NCI-H1105 treated with DMSO at 0.1 percent for 48 hours (cell line): ENCODE results near the gene GP1BB.
"Not testable (repeated sequence)": the region's sequence is repeated elsewhere in the genome, so short reads cannot be mapped to it uniquely, and the experiment has no call there.

ENCODE experiments used
- DNase-seq: peaks from one replicate; lab custom pipeline; 2025; lab: John Stamatoyannopoulos, UW

GP1BB gene

DNA sequence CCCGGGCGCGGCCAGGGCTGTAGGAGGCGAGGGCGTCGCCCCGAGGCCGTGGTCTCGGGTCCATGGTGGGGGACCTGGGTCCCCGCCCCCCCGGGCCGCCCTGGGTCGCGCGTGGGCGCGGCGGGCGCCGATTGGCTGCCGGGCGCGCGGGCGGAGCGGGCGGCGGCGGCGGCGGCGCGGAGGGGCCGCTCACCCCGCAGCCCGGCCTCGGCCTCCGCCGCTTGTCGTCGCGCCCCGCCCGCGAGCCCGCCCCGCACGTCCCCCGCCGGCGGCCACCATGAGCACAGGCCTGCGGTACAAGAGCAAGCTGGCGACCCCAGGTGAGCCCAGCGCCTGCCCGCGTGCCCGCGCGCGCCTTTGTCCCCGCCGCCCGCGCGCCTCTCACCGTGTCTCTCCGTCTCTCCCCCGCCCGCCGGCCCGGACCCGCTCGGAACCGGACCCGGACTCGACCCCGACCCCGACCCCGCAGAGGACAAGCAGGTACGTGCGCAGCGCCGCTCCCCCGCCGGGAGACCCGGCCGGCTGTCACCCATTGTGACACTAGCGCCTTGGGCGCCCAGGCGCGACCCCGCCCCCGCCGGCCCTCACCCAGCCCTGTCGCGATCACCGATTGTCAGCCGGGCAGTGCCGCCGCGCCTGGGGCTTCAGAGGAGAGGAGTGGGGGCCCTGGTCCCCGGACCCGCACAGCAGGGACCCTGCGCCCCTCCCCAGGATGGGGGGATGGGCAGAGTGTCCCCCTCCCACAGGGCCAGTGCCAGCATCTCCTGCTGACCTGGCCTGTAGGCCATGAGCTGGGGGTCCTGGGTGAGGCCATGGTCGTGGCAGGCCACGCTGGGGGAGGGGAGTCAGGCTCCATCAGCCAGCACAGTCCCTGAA lies 8.8 kb upstream of the GP1BB start, which contains the start of gene SEPTIN5:
TSS of gene SEPTIN5 (plus strand) at position 192 of the 876 bp plus-strand sequence. CDS start at position 278, 86 bp downstream.
- no peak for DNase-seq

DNA sequence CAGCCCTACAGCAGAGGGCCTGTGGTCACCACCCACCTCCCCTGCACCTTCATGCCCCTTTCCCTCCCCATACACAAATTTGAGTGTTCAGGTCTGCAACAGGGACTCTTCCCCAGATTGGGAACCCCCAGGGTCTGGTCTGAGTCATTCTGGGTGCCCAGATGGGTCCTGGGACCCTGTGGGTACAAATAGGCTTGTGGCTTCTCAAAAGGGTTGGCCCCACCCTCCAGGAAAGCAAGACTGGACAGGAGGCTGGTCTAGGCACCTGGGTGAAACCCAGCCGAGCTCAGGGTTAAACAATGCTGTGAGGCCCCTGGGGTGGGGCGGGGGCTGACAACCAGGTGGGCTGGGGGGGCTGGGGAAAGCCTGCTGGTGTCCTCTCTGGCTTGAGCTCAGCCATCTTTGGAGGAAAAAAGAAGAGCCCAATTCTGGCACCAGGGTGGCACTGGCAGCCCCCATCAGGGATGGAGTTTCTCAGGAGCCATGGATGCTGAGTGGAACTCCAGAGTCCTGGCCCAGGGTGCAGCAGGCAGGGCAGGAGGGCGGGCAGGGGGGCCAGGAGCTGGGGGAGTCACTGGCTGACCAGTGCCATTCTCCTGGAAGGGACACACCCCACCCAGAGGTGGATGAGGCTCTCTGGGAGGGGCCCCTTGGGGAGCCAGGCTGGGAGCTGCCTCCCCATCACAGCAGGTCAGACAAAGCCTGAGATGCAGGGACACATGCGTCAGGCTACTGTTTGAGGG lies 8.0 kb upstream of the GP1BB start:
- no peak for DNase-seq

DNA sequence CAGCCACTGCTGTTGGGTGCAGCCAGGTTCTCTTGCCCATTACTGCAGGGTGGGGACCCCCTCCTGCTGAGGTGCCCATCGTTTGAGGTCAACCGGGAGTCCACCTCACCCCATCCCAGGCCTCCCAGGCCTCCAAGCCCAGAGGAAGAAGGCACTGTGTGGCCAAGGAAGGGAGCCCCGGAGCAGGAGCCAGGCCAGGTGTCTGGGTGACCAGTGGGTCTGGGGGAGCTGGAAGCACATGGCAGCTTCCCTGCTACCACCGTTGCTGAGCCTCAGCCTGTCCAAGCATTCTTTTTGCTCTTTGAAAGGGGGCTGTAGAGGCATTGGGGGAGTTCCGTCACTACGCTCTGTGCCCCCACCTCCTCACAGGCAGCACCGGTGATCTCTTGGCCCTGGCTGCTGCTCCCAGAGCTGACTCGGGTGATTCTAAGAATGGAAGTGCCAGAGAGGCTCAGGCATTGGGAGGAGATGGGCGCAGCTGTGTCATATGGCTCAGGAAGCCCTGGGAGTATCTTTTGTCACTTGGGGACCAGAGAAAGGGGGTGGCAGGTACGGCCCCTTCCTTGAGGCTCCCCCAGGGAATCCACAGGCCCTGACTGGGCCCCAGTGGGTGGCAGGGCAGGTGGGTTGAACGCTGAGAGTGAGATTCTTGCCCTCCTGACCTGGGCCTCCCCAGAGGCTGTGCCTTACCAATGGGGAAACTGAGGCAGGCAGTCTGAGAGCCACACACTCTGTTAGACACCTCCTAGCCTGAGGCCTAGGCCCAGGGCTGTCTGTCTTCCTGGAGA lies 7.1 kb upstream of the GP1BB start:
- no peak for DNase-seq

DNA sequence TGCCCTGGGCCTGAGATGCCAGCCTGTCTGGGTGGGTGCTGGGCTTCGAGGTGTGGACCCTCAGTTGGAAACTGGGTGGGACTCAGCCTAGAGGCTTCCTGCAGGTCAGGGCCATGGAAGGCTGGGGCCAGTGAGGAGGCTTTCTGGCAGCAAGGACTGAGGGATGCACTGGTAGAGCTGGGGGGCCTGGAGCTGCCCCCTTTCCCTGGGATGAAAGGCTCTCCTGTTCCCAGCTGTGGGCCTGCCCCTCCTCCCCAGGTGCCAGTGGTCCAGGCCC lies 6.6 kb upstream of the GP1BB start:
- DNase-seq: no peak

DNA sequence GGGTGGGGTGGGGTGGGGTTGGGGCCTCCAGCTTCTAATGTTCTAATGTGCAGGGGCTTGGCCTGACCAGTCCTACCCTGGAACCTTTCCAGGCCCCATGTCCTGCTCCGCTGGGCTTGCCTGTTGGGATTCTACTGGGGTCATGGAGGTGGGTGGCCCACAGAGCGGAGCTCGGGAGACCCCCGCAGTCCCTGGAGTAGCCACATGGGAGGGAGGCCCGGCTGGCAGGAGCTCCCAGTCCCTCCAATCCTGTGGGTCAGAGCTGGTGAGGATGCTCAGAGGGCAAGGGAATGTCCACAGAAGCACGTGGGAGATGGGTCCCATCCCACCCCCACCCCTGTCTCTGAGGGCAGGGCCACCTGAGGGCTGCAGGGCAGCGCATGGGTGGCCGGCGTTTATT lies 6.2 kb upstream of the GP1BB start:
- no peak for DNase-seq

DNA sequence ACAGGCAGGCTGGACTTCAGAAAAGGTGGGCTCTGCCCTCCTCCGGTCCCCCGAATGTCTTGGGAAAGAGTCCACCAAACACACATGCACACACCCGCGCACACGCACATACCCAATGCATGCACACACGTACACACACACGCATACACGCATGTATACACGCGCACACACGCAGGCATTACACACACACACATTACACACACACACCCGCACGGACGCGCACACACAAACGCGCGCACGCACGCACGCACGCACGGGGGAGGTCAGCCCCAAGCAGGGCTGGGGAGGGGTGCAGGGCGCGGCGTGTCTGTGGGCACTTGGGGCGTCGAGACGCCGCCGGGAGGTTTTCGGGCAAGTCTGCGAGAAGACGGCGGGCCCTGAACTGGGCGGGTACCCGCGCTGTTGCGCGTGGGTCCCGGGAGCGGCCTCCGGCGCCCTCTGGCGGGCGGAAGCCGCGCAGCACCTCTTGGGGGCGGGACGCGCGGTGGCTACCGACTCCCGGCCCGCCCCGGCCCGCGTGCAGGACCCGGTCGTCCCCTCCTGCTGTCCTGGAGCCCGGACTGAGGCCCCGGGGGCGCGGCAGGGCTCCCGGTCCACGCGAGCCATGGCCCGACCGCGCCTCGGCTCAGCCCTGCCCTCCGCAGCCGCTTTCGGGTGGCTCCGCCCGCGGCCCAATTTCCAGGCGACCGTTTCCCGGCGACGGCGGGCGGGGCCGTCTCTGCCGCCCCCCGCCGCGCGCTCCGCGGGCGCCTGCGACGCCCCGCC lies 5.5 kb upstream of the GP1BB start:
- DNase-seq: peak; percentile 35

DNA sequence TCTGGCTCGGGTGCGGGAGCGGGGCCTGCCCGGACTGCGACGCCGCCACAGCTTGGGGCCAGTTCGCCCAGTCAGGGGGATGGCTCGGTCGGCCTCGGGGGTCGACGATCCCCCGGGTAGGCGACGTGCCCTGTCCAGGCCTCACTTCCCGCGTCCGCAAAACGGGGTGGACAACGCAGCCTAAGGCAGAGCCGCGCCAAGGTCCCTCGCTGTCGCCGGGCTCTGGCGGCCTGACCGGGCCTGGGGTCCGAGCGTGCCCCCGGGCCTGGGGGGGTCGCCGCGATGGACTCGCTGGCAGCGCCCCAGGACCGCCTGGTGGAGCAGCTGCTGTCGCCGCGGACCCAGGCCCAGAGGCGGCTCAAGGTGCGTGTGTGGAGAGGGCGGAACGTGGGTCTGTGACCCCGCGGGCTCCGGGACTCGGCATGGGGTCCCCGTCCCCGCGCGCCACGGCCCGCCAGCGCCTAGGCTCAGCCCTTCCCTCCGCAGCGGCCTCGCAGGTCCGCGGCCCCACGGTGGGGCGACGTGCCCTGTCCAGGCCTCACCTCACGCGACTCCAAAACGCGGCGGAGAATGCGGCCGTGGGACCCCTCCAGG lies 4.8 kb upstream of the GP1BB start:
- no peak for DNase-seq

DNA sequence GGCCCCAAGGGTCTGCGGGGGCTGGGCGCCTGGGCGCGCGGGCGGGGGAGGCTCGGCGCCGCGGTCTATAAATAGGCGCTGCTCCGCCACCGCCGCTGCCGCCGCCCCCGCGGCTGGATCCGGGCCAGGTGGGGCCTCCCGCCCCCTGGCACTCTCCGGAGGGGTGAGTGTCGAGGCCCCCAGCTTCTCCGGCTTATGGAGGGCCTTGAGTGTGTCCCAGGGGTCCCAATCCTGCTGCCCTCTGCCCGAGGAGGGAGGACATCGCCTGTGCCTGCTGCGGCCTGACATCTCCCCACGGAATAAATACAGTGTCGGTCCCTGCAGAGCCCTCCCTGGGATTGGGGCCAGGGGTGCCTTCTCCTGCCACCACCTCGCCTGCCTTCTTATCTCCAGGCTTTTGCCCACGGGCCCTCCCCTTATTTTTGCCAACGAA lies 4.3 kb upstream of the GP1BB start:
- no peak for DNase-seq

DNA sequence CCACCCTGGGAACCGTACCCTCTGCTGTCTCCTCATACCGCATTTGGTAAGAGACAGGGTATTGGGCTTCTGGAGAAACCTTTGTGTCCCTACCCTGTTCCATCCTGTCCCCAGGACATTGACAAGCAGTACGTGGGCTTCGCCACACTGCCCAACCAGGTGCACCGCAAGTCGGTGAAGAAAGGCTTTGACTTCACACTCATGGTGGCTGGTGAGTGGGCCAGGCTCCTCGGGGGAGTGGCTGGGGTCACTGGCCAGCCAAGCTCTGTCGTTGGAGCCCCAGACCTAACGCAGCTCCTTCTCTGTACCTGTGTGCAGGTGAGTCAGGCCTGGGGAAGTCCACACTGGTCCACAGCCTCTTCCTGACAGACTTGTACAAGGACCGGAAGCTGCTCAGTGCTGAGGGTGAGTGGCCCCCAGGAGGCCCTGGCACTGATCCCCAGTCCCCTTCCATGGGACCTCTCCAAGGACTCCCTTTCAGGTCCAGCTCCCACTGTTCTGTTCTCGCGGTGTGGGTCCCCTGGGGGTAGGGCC lies 3.8 kb upstream of the GP1BB start:
- DNase-seq: no peak

DNA sequence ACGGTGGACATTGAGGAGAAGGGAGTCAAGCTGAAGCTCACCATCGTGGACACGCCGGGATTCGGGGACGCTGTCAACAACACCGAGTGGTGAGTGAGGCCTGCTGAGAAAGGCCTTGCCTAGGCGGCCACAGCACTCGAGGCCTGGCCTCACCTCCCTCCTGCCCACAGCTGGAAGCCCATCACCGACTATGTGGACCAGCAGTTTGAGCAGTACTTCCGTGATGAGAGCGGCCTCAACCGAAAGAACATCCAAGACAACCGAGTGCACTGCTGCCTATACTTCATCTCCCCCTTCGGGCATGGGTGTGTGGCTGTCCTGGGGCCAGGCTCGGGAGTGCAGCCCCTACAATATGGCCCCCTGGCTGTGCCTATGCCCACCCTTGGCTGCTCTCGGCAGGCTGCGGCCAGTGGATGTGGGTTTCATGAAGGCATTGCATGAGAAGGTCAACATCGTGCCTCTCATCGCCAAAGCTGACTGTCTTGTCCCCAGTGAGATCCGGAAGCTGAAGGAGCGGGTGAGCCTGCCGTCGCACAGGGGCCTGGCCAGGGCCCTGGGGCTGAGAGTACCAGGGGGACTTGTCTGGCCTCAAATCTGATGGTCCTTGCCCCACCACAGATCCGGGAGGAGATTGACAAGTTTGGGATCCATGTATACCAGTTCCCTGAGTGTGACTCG lies 3.0 kb upstream of the GP1BB start:
- no peak for DNase-seq

DNA sequence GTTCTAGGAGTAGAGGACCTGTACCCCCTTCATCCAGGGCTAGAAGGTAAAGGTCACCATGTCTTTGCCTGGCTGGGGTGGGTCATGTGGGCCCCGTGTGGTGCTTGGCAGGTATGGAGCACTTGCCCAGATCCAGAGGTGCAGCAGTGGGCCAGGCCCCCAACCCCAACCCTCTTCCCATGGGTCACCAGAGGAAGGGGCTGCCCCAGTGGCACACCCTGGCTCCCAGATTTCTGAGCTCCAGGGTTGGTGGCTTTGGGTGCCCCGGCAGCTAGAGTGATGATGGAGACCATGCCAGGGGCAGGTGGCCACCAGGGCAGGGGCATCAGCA lies 2.4 kb upstream of the GP1BB start:
- DNase-seq: no peak

DNA sequence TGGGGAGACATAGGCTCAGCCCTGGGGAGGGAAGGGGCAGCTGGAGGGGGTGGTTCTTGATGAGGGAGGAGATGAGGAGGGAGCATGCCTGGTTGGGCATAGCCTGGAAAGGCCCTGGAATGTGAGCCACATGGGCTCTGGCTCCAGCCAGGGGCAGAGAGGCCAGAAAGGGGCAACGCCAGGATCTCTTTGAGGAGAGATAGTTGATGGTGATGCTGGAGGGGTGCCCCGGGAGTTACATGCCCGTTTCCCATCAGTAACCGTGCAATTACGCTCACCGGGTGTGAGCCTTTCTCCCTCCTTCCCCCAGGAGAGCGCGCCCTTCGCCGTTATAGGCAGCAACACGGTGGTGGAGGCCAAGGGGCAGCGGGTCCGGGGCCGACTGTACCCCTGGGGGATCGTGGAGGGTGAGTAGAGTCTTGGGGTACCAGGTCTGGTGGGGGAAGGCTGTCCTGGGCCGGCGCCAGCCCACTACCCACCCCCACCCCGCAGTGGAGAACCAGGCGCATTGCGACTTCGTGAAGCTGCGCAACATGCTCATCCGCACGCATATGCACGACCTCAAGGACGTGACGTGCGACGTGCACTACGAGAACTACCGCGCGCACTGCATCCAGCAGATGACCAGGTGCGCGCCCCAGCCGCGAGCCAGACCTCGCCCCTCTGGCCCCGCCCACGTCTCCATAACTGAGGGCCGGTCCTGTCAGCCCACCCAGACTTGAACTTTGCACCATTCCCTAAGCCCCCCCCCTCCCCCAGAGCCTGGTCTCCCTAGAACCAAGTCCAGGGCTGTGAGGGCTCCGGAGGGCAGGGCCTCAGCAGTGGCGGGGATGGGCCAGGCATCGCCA lies 1.8 kb upstream of the GP1BB start:
- DNase-seq: no peak

DNA sequence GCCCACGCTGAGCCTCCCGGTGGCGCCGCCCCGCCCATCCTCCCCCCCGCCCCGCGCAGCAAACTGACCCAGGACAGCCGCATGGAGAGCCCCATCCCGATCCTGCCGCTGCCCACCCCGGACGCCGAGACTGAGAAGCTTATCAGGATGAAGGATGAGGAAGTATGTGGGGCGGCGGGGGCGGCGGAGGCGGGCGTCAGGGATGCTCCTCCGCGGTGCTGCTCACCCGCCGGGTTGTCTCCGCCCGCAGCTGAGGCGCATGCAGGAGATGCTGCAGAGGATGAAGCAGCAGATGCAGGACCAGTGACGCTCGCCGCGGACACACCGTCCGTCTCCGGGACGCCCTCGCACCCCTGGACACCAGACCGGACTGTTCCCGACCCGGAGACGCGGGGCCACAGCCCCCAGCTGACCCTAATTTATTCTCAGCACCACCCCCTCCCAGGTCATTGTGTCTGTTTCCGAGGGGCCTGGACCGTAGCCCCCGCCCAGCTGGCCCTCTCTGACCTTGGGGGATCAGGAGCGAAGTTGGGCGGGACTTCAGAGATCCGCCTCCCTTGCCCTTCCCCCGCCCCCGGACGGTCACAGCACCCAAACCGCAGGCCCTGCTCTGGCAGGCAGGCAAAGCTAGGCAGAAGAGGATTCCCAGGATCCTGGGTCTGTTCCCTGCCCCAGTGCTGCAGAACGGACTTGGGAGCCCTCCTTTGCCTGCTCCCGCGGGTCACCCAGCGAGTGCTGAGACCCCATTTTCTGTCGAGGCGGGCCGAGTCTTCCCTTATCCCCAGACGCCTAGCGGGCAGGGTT lies 959 bp upstream of the GP1BB start:
- no peak for DNase-seq

DNA sequence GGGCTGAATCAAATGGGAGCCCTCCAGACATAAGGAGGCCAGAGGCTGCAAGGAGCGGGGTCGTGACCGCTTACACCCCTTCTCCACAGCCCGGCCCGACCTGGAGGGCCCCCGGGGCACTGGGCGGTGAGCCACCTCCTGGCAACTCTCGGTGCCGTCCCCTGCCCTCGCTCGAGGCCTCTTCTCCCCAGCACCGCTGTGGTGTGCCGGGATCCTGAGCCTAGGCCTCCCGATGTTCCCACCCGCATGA lies 432 bp upstream of the GP1BB start:
- DNase-seq: no peak

DNA sequence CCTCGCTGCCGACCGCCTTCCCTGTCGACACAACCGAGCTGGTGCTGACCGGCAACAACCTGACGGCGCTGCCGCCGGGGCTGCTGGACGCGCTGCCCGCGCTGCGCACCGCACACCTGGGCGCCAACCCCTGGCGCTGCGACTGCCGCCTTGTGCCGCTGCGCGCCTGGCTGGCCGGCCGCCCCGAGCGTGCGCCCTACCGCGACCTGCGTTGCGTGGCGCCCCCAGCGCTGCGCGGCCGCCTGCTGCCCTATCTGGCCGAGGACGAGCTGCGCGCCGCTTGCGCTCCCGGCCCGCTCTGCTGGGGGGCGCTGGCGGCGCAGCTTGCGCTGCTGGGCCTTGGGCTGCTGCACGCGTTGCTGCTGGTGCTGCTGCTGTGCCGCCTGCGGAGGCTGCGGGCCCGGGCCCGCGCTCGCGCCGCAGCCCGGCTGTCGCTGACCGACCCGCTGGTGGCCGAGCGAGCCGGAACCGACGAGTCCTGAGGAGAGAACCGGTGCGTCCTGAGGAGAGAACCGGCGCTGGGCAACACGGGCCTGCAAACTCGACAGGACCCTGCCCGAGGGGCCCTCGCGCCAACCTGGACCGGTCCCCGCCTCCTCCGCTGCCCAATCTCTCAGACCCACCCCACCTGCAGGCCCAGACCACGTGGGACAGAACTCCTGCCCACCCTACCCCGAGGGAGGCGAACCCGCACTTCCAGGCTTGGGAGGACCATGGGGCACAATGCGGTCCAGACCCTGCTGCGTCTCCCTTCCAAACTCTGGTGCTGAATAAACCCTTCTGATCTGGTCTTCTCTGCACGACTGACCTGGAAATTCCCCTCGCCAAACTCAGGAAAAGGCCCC lies 866 bp downstream of the GP1BB start:
- DNase-seq: peak; percentile 41

DNA sequence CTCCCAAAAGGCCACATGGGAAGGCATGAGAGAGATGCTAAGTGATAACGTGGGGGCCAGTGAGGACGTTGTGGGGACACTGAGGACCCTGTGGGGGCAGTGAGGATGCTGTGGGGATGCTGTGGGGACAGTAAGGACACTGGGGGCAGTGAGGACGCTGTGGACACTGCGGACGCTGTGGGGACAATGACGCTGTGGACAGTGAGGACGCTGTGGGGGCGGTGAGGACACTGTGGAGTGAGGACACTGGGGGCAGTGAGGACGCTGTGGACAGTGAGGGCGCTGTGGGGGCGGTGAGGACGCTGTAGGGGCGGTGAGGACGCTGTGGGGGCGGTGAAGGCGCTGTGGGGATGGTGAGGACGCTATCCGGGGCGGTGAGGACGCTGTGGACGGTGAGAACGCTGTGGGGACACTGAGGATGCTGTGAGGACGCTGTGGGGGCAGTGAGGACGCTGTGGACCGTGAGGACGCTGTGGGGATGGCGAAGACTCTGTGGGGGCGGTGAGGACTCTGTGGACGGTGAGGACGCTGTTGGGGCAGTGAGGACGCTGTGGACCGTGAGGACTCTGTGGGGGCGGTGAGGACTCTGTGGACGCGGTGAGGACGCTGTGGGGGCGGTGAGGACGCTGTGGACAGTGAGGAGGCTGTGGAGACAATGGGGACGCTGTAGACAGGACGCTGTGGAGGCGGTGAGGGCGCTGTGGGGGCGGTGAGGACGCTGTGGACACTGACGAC lies 1.8 kb downstream of the GP1BB start:
- DNase-seq: no peak

DNA sequence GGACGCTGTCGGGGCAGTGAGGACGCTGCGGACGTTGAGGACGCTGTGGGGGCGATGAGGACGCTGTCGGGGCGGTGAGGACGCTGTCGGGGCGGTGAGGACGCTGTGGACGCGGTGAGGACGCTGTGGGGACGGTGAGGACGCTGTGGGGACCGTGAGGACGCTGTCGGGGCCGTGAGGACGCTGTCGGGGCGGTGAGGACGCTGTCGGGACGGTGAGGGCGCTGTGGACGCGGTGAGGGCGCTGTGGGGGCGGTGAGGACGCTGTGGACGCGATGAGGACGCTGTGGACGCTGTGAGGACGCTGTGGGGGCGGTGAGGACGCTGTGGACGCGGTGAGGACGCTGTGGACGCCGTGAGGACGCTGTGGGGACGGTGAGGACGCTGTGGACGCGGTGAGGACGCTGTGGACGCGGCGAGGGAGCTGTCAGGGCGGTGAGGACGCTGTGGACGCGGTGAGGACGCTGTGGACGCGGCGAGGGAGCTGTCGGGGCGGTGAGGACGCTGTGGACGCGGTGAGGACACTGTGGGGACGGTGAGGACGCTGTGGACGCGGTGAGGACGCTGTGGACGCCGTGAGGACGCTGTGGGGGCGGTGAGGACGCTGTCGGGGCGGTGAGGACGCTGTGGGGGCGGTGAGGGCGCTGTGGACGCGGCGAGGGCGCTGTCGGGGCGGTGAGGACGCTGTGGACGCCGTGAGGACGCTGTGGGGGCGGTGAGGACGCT lies 2.9 kb downstream of the GP1BB start:
- DNase-seq: not testable (repeated sequence)
